NCI-H128 (cell line): ENCODE results near the gene KIF6.

ENCODE experiments used
- DNase-seq: peaks from one replicate; lab custom pipeline; 2025; ENCODE audit not compliant: unreplicated experiment; lab: John Stamatoyannopoulos, UW

Gene KIF6

DNA sequence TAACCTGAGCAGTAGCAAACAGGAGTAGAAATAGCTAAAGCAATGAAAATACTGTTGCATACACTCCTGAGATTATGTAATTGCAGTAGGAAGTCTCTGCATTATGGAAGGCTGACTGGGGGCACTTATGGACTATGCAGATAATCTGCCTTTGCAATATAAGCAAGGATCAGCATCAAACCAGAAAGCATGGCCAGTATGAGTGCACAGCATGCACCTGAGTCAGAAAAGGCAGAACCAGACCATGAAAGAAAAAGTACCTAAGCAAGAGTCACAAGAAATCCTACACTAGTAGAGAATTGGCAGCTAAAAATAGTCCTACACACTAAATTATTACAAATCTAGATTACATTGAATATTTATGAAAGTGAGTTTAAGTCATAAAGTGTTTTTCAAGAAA lies 164.3 kb downstream of the KIF6 start:
- DNase-seq, result no peak

DNA sequence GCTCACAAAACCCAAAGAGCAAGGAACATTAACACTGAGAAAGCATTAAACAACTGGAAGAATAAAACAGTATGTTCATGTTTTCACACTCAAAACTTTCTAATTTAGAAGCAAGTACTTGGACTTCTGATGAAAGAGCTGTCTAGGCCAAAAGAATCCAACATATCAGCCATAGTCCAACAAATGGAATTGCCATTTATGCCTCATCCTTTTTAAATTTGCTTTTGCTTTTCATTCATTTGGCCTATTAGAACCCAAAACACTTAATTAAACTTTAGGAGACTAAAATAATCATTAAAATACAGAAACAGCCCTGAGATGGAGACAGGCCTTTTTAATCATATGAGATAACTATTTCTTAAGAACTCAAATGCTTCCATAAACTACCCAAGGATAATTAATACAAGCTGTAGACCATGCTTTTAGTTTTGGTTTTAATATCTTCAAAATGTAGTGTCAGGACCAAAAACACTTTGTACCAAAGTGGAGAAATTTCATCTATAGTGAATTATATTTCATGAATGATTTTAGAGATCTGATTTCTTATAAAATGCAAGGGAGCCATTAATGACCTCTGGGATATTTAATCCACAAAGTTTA lies 166.5 kb downstream of the KIF6 start:
- no peak for DNase-seq

DNA sequence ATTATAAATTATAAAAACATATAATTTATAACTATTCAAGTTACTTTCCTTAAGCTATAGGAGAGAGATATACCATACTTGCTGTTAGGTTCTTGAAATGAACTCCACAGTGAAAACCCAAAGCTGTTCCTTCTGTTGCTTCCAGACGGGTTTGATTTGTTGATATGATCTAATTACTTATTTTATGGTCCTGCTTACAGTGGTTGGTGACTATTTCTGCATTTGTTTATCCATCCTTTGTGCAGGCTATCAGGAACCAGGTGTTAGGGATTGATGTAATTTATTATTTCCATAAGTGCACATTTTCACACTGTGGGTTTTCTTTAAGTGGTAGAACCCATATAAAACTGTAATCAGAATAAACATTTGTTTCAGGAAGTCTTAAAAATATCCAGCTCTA lies 167.1 kb downstream of the KIF6 start:
- no peak for DNase-seq

DNA sequence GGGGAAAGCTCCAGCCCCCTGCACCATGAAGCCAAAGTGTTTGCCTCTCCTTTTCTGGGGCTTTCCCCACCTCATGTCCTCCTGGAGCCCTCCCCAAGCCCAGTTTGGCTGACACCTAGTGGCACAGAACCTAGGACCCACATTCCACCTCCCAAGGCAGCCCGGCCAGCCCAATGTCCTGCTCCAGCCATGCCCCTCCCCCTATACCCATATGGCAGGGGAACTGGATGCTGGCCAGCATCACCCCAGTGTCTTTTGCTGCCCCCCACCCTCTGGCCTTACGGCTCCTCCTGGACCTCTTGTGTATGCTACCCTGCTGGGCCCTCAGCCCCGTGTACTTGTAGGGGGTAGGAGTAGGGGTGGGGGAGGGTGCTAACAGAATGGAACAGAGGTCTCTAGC lies 170.1 kb downstream of the KIF6 start:
- no peak for DNase-seq

DNA sequence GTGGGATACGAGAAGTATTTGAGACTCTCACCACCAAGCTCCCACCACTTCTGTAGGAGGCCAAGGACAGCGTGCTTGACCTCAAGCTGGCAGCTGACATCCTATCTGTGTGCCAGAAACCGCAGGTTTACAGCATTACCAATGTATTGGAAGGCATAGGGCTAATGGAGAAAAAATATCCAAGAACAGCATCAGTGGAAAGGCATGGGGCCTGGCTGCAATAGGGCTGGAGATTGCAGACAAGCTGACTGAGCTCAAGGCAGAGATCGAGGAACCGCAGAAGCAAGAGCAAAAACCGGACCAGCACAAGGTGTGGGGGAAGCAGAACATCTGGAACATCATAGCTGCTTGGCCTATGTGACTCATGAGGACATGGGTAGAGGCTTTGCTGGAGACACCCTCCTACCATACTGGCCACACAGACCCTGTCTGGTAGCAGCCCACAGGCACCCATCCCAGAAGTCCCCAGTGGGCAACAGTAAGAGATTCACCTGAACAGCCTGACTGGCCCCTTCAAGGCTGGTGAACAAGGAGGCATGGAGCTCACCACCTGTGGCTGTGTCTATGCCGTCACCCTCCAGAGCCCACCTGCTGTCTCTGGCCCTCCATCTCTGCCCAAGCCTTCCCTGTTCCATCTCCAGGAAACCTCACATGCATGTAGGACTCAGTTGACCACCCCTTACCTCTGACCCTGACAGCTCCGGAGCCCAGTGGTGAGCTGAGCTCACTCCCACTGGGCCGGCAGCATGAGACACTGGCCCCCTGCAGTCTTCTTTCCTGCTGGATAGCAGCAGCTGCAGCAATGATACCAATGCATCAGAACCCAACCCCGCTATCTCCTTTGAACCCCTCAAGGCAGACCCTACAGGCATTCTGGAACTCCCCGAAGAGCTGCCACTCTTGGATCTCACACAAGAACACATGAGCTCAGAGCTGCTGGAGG lies 171.1 kb downstream of the KIF6 start:
- no peak for DNase-seq

DNA sequence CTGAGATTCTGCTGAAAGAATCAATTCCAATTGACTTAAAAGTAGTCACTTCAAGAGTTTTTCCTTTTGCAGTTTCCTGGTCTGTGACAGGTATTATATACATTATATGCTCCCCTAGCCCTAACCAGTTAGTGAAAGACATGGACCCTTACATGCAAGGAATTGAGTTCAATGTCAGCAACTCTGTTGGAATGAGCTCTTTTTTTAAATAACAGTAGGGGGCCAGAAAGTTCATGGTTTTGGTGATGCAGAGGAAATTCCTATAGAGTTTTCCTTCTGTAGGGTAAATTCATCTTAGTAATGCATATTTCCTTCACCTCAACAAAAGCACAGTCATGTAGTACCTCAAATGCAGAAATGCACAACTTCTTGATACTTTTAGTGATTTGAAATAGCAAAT lies 172.2 kb downstream of the KIF6 start:
- DNase-seq, result no peak

DNA sequence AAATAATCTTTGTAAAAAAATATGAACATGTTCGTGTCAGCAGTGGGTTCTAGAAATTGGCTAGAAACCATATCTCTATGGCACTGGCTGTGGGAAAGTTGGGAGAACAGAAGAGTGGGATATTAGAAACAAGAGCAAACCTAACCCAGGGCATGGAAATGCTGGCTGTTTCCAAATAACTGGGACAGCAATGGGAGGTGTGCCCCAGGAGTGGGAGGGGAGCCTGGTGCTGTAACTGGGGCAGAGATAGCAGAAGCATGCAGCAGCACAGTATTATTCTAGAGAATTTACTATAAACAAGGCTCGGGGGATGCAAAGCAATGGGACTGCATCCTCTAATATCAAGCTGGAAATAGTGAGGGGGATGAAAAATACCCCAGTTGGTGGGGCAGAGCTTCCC lies 175.0 kb downstream of the KIF6 start:
- DNase-seq, result no peak

DNA sequence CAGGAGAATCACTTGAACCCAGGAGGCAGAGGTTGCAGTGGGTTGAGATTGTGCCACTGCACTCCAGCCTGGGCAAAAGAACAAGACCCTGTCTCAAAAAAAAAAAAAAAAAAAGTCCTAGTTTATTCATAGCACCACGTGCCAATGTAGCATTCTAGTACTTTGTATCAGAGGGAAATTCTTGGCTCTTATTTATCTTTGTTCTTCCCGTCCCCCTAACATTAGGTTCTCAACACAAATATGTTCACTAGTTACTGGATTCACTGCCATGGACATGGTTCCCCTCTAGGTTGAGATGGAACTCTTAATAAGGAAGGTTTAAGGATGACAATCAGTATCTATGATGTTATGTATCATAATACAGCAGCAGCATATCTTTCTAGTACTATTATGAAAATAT lies 178.5 kb downstream of the KIF6 start:
- DNase-seq, result no peak

DNA sequence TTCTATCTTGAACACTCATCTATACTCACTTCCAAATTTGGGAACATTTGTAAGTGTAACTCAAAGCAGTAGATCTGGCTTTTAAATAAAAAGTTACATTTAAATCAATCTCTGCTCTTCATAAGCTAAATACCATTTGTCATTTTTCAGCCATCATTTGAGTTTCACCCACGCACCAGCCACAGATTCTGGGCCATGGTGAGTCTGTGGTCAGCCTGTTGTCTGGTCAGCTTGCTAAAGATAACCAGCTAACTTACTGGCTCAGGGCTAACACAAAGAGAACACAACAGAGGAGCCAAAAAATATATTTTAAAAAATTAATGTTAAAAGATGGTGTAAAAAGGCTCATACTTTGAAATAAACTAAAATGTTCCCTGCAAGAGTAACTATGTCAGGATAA lies 181.3 kb downstream of the KIF6 start:
- no peak for DNase-seq

DNA sequence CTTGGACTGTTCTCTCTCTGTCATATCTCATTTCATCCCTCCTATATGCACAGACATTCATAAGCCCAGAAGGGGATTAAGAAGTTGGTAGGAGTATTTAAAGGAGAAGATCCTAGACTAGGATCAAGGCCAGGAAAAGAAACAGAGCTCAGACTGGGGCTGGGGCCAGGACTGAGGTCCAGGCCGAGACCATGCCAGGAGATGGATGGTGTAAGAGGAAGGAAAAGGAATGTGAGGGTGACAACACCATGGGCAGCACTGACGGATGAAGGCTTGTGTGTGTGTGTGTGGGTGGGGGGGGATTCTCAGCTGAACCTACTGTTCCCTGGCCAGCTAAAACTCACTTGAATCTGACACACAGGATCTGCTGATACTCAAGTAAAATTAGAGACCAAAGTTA lies 182.1 kb downstream of the KIF6 start:
- DNase-seq, result no peak

DNA sequence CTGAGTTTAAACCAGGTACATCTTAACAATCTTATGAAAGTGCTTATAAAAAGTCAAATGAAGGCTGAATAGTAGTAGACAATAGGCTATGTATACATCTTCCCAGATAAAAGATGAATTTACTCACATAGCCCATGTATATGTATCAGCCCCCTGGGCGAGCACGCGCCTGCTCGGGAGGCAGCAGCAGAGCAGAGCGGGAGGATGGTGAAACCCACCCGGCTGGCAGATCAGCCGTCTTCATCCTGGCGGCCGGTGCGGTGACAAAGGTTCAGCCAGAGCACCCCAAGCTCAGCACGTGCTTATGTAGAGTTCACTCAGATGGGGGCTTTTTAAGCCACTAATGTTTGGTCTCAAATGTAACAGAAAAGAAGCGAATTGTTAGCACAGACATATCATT lies 184.8 kb downstream of the KIF6 start:
- no peak for DNase-seq

DNA sequence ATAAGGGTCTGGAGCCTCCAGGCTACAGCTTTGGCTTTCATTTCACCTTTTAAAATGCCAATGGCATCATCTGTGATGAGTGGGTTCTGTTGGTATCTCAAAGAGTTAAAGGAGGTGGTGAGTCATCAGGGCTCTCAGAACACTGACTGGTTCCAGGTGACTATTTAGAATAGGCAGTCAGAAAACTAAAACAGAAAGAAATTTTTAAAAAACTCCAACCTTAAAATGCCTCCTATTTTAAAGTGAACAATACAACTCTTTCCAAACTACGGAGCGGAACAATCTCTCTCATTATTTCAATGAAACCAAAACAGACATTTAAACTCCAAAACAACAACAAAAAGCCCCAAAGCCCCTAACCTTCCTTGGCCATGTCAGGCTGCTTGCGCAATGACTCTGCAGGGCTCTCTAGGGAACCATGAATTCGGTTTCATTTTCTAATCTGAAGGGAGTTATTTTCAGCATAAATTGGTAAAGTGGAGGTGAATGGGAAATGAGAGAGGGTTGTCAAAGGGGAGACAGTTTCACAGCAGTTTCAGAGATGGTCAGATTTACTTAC lies 194.9 kb downstream of the KIF6 start:
- no peak for DNase-seq

DNA sequence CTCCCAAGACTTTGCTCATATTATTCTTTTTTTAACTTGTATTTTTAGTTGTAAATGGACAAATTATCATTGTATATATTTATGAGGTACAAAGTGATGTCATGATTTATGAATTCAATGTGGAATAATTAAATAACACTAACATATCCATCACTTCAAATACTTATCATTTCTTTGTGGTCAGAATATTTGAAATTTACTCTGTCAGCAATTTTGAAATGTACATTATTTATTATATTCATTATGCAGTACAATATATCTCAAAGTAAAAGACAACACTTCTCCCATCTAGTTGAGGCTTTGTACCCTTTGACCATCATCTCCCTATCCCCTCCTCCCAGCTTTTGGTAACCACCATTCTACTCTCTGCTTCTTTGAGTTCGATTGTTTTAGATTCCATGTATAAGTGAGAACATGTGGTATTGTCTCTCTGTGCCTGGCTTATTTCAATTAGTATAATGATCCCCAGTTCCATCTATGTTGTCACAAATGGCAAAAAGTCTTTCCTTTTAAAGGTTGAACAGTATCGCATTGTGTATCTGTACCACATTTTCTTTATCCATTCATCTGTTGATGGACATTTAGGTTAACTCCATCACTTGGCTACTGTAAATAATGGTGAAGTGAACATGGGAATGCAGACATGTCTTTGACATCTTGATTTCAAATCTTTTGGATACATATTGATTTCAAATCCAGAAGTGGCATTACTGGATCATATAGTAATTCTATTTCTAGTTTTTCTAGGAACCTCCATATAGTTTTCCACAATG lies 197.2 kb downstream of the KIF6 start:
- no peak for DNase-seq

DNA sequence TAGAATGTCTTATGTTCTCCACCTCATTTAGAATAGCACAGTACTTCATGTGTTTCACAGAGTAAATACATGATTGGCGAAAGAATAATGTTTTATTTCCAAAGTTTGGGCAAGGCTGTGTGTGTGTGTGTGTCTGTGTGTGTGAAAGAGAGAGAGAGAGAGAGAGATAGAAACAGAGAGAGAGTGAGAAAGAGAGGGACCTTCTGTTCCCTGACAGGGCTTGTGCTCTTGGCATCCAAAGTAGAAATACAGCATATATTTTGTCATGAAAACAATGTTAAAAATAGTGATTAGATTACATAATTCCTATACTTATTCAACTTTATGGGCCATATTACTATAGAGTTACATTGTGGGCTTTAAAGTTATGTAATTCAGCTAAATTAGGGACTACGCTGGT lies 201.2 kb downstream of the KIF6 start:
- DNase-seq, result no peak

DNA sequence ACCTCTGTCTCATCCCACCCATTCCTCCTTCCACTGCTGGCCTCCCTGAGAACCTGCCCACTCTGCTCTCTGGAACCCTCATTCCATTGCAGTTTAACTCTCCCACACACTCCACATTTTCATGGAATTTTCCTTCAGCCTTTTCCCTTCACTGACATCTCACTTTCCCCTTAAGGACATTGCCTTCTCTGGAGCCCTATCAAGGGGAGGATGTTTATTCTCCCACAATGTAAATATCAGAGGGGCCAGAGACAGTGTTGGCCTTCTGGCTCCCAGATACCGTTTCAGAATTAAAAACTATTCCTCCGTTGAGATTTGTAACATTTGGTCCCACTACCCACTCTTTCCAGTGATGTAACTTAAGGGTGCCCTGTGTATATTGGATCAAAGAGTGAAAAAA lies 203.2 kb downstream of the KIF6 start:
- no peak for DNase-seq

DNA sequence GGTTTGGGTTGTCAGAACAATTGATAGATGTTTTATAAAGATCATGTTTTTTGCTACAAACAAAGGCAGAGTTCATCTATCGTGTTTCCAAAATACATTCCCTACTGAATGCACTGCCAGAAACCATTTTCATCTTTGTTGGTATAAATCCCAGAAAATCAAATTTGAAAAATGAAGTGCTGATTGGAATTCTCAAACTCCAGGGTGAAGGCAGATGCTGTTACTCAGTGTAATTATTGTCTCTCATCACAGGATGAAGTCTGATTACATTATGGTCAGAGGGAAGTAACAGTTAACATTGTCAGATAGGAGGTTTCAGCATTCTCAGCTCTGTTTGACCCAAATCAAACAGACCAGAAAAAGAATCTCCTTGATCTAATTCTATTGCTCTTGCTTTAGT lies 204.3 kb downstream of the KIF6 start:
- DNase-seq, result no peak

DNA sequence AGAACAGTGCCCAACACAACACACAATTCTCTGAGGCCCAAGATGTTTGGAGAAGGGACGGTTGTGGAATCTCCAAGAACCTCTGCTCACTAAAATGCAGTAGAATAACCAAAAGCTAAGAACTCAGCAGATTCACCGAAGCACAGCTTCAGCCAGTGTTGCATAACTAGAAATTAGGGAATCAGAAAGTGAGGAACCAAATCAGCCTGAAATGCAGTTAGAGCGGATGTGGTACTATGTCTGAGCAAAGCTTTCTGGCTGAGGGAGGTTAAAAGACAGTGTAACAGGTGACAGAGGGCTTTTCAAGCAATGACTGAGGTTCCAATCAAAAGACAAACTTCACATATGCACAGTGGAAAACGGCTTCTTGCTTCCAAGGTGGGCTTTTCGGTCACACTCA lies 204.8 kb downstream of the KIF6 start:
- no peak for DNase-seq

DNA sequence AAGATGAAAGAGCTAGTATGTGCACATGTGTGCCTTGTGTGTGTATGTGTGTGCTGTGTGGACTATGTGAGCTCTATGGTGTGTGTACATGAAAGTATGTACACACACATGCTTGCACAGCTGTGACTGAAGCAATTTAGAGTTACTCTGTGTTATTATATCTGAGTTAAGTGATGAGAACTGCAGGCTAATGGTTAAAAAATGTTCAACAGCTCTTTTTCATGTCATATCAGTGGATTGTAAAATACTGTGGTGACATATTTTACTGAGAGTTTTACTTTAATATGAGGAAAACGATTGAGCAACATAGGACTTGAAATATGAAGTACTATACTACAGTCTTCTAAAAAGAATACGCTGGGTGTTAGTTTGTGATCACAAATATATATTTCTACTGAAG lies 207.0 kb downstream of the KIF6 start:
- no peak for DNase-seq

DNA sequence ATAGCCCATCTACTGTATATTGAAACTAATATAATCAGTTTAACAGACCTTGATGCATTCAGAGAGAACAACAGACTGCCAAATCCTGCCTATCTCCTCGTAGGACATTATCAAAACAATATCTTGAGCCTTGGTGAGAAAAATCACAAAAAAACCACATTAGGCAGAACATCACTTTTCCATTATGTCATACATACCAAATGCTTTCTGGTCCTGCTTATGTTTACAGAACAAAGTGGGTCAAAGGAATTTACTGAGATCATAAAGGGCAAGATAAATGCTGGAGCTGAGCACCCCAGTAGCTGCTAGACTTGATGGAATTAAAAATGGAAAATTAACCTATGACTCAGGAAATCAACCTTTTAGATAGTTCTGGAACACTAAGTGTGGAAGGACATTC lies 207.5 kb downstream of the KIF6 start:
- no peak for DNase-seq

DNA sequence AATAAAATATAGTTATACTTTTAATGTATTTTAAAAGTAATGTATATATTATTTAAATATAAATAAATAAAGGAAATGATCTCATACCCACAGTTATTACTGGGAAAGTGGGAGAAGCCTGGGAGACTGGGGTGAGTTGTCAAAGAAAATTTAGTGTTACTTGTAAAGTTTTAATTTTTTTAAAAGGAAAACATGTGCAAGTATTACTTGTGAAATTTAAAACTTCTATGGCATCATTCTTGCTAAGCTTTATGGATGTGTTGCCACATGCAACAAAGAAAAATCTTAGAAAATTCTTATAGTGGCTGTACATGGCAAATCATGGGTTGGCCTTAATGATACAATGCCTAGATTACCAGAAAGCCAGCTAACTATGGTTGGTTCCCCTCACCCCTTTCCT lies 208.7 kb downstream of the KIF6 start:
- DNase-seq, result no peak

DNA sequence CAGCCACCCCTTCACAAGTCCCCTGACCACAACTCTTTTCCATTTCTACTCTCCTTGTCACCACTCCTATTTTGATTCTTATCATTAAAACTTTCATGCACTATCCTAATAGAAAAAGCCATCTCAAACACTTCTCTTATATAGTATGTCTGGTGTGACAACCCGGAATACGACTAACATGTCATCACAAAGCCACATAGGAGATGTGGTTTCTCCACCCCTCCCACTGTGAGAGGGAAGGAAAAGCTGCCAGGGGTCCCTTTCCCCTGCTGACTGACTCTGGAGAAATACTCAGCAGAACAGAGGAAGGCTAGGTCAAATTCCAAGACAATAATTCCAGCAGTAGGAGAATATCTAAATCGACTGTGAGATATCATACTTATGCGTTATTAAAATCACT lies 209.7 kb downstream of the KIF6 start:
- no peak for DNase-seq

DNA sequence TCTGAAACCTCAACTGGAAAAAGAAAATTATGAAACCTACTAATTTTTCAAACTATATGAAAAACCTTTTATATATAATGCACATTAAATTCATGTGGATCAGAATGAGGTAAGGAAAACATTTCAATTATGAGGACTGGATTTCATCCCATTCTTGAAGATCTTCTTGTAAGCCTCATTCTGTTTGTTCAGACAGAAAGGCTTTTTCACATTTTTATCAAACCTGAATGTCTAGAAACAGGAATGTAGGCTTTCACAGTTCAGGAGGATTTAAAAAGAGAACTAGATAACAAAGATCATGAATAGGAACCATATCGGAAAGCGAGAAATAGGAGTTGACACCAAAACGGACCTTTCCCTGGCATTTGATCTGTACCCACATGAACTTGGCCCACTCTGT lies 210.2 kb downstream of the KIF6 start:
- DNase-seq, result no peak
